Measurements from ENCODE around the gene NANOGP8. TPM values are rescaled to one million over a fixed set of nuclear protein-coding genes. Genes with fewer than 3 reads are reported as not detected.

NANOGP8 gene
- total RNA-seq, 1 experiment from 2014 or later = not detected

DNA sequence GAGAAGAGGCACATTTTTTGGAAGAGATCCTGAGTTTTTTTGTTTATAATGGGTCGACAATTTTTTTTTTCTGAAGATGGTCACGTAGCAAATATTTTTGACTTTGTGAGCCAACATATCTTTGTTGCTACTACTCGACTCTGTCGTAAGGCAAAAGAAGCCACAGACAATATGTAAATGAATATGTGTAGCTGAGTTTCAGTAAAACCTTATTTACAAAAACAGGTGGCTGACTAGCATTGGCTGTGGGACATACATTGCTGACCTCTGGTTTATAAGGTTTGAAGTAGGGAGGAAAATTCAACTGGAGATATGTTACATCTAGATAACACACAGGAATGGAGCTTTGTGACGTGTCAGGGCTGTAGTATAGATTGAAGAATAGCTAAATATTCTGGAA lies 22.5 kb upstream of the NANOGP8 start:
- POLR2A ChIA-PET (ENCODE audit: low non-redundant PET) = no interaction called here

DNA sequence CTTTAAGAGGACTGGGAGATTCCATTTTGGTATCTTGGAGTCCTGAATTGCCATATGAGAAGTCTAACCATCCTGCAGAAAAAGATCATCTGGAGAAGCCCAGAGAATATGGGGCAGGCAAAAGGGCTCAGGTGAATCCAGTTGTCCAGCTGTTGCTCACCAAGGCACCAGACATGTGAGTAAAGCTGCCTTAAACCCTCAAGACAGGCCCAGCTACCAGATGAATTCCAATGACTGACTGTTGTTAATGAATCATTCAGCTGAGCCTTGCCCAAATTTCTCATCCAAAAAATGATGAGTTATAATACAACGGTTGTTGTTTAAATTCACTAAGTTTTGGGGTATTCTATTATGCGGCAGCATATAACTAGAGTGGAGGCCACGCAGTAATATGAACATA lies 22.0 kb upstream of the NANOGP8 start:
- H3K36me3 ChIP-seq (ENCODE audit: insufficient read depth, low read length, poor library complexity, severe bottlenecking) = no peaks in the 10 kb centered on the region
- TF ChIP-seq, protein P1, sequence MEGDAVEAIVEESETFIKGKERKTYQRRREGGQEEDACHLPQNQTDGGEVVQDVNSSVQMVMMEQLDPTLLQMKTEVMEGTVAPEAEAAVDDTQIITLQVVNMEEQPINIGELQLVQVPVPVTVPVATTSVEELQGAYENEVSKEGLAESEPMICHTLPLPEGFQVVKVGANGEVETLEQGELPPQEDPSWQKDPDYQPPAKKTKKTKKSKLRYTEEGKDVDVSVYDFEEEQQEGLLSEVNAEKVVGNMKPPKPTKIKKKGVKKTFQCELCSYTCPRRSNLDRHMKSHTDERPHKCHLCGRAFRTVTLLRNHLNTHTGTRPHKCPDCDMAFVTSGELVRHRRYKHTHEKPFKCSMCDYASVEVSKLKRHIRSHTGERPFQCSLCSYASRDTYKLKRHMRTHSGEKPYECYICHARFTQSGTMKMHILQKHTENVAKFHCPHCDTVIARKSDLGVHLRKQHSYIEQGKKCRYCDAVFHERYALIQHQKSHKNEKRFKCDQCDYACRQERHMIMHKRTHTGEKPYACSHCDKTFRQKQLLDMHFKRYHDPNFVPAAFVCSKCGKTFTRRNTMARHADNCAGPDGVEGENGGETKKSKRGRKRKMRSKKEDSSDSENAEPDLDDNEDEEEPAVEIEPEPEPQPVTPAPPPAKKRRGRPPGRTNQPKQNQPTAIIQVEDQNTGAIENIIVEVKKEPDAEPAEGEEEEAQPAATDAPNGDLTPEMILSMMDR (conservative IDR thresholded peaks at IDR 0.05; ENCODE audit: low read depth, low read length) = no peak
- no peak for TF ChIP-seq EZH2 (IDR thresholded peaks at IDR 0.05; ENCODE audit: borderline replicate concordance, low read depth, low read length, poor library complexity, severe bottlenecking)
- no TSS peak for BruUV-seq (replicated peaks)
- DNase-seq (ENCODE audit: low spot score) = no peak
- no peaks in the 10 kb centered on the region for H3K27me3 ChIP-seq (replicated peaks; ENCODE audit: insufficient read depth, low read depth, low read length, poor library complexity)
- H3K4me3 ChIP-seq (ENCODE audit: low read depth, low read length, poor library complexity, severe bottlenecking) = no peak overlapping the region
- intact Hi-C loops (cut with micrococcal nuclease; ENCODE audit: unreplicated experiment) = no loop called here
- H3K4me1 ChIP-seq (ENCODE audit: insufficient read depth, low read length, poor library complexity, severe bottlenecking) = no peaks in the 10 kb centered on the region
- ChIA-PET CTCF (no interaction called here), POLR2A (ENCODE audit: low non-redundant PET) (no interaction called here)
- no peak overlapping the region for H3K27ac ChIP-seq (ENCODE audit: low read depth, low read length, poor library complexity, severe bottlenecking)
- no peaks in the 10 kb centered on the region for H3K9me3 ChIP-seq (ENCODE audit: low read depth, low read length, poor library complexity, severe bottlenecking)

More for the DNA sequence above, 22.5 kb upstream of the NANOGP8 start:
- H3K27ac ChIP-seq (ENCODE audit: low read depth, low read length, poor library complexity, severe bottlenecking) = no peak overlapping the region
- no peak overlapping the region for H3K4me3 ChIP-seq (ENCODE audit: low read depth, low read length, poor library complexity, severe bottlenecking)
- no peaks in the 10 kb centered on the region for H3K36me3 ChIP-seq (ENCODE audit: insufficient read depth, low read length, poor library complexity, severe bottlenecking)
- no peak for DNase-seq (ENCODE audit: low spot score)
- no peaks in the 10 kb centered on the region for H3K27me3 ChIP-seq (replicated peaks; ENCODE audit: insufficient read depth, low read depth, low read length, poor library complexity)
- BruUV-seq (replicated peaks) = no TSS peak
- TF ChIP-seq EZH2 (IDR thresholded peaks at IDR 0.05; ENCODE audit: borderline replicate concordance, low read depth, low read length, poor library complexity, severe bottlenecking) = no peak
- TF ChIP-seq, protein P1 (conservative IDR thresholded peaks at IDR 0.05; ENCODE audit: low read depth, low read length) = no peak
- no peaks in the 10 kb centered on the region for H3K4me1 ChIP-seq (ENCODE audit: insufficient read depth, low read length, poor library complexity, severe bottlenecking)
- CTCF ChIA-PET = no interaction called here
- intact Hi-C loops (cut with micrococcal nuclease; ENCODE audit: unreplicated experiment) = no loop called here
- H3K9me3 ChIP-seq (ENCODE audit: low read depth, low read length, poor library complexity, severe bottlenecking) = no peaks in the 10 kb centered on the region

DNA sequence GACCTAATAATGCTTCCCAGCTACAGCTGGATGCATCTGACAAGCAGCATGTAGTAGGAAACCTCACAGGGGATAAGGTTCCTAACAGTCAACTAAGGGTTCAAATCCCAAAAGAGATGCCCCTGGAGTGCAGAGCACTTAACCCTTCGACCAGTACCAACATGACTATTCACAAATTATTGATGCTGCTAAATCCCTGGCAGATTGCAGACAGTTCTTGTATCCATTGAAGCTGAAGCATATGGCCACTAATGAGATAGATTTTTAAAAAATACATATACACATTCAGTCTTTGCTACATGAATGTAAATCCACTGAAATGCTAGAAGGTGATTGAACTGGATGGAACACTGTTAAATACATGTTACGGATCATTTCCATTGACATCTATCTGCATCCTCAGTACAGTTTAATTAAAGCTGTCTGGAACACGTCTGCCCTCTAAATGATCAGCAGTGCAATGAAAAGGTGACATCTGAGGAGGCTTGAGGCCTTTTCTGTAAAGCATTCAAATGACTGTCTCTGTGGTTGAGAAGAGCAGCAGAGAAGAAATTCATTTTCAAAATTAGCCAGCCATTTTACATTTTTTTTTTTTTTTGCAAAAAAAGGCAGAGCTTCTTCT lies 19.5 kb upstream of the NANOGP8 start:
- CTCF ChIA-PET = interaction anchor here (0.6 kb wide), 1 partner anchor 81 kb away, joined by 4 read pairs; no protein-coding TSS in a partner anchor
- H3K27me3 ChIP-seq (replicated peaks; ENCODE audit: insufficient read depth, low read depth, low read length, poor library complexity) = no peaks in the 10 kb centered on the region

More for the DNA sequence above, 19.5 kb upstream of the NANOGP8 start:
- Histone ChIP-seq H3K27ac (ENCODE audit: low read depth, low read length, poor library complexity, severe bottlenecking) (no peak overlapping the region), H3K9me3 (ENCODE audit: low read depth, low read length, poor library complexity, severe bottlenecking) (no peaks in the 10 kb centered on the region), H3K4me1 (ENCODE audit: insufficient read depth, low read length, poor library complexity, severe bottlenecking) (no peaks in the 10 kb centered on the region), H3K36me3 (ENCODE audit: insufficient read depth, low read length, poor library complexity, severe bottlenecking) (no peaks in the 10 kb centered on the region), H3K4me3 (ENCODE audit: low read depth, low read length, poor library complexity, severe bottlenecking) (no peak overlapping the region)
- no peak for DNase-seq (ENCODE audit: low spot score)
- intact Hi-C loops (cut with micrococcal nuclease; ENCODE audit: unreplicated experiment) = no loop called here
- BruUV-seq (replicated peaks) = no TSS peak
- POLR2A ChIA-PET (ENCODE audit: low non-redundant PET) = no interaction called here
- TF ChIP-seq, protein P1 (conservative IDR thresholded peaks at IDR 0.05; ENCODE audit: low read depth, low read length) = no peak
- no peak for TF ChIP-seq EZH2 (IDR thresholded peaks at IDR 0.05; ENCODE audit: borderline replicate concordance, low read depth, low read length, poor library complexity, severe bottlenecking)

Data from A673 (cell line).